ENCODE results near the gene STK35. TPM values are rescaled to one million over a fixed set of nuclear protein-coding genes. Genes with fewer than 3 reads are reported as not detected.

Gene STK35
- total and polyA plus RNA-seq, 2 experiments from 2014 or later, result 14.2 to 22.9 TPM

GRCh38 chr20:2125474-2126112, 24.0 kb downstream of the STK35 start:
- peaks cover 99% of the 10 kb centered on the region for H3K79me2 ChIP-seq
- H3K27me3 ChIP-seq, result no peaks in the 10 kb centered on the region
- H3K4me3 ChIP-seq, result no peak overlapping the region
- DNase-seq (ENCODE audit: low spot score), result no peak
- no peaks in the 10 kb centered on the region for H3K4me1 ChIP-seq (ENCODE audit: insufficient read depth)
- no peaks in the 10 kb centered on the region for H3K36me3 ChIP-seq (replicated peaks; ENCODE audit: insufficient read depth, low read depth)
- H2AFZ ChIP-seq, result no peak overlapping the region
- peaks cover 95% of the 10 kb centered on the region for H4K20me1 ChIP-seq (ENCODE audit: insufficient read depth, poor library complexity, severe bottlenecking)
- no peak overlapping the region for H3K27ac ChIP-seq
- no peaks in the 10 kb centered on the region for H3K9me3 ChIP-seq (ENCODE audit: low read depth)
- H3K4me2 ChIP-seq, result no peak overlapping the region
- 92% methylated on average over 7 of the region's 7 CpGs for WGBS (ENCODE audit: low lambda C conversion rate, missing lambda C conversion rate)
- TF ChIP-seq CTCF (IDR thresholded peaks at IDR 0.05; ENCODE audit: poor library complexity) (no peak), EZH2phosphoT487 (IDR thresholded peaks at IDR 0.05; ENCODE audit: low read depth, severe bottlenecking, unreplicated experiment) (no peak), EZH2 (IDR thresholded peaks at IDR 0.05; ENCODE audit: borderline replicate concordance) (no peak)
- H3K9me2 ChIP-seq (replicated peaks; ENCODE audit: insufficient read depth), result no peaks in the 10 kb centered on the region

- peaks cover 97% of the 10 kb centered on the region for H3K79me2 ChIP-seq
- H4K20me1 ChIP-seq (ENCODE audit: insufficient read depth, poor library complexity, severe bottlenecking), result peaks cover 96% of the 10 kb centered on the region
- no peak overlapping the region for H2AFZ ChIP-seq
- H3K27me3 ChIP-seq, result no peaks in the 10 kb centered on the region
- WGBS (ENCODE audit: low lambda C conversion rate, missing lambda C conversion rate), result 95% methylated on average over 1 of the region's 1 CpG
- H3K9me2 ChIP-seq (replicated peaks; ENCODE audit: insufficient read depth), result no peaks in the 10 kb centered on the region
- DNase-seq (ENCODE audit: low spot score), result no peak
- TF ChIP-seq EZH2phosphoT487 (IDR thresholded peaks at IDR 0.05; ENCODE audit: low read depth, severe bottlenecking, unreplicated experiment) (no peak), CTCF (IDR thresholded peaks at IDR 0.05; ENCODE audit: poor library complexity) (no peak), EZH2 (IDR thresholded peaks at IDR 0.05; ENCODE audit: borderline replicate concordance) (no peak)
- no peaks in the 10 kb centered on the region for H3K36me3 ChIP-seq (replicated peaks; ENCODE audit: insufficient read depth, low read depth)
- H3K4me3 ChIP-seq, result no peak overlapping the region
- no peak overlapping the region for H3K4me2 ChIP-seq
- no peak overlapping the region for H3K27ac ChIP-seq
- no peaks in the 10 kb centered on the region for H3K4me1 ChIP-seq (ENCODE audit: insufficient read depth)
- H3K9me3 ChIP-seq (ENCODE audit: low read depth), result no peaks in the 10 kb centered on the region
These were observed 25.6 kb downstream of the STK35 start for GRCh38 chr20:2127238-2127637.

GRCh38 chr20:2128542-2128941, 26.9 kb downstream of the STK35 start:
- no peaks in the 10 kb centered on the region for H3K27me3 ChIP-seq
- H3K79me2 ChIP-seq, result peaks cover 97% of the 10 kb centered on the region
- no peak overlapping the region for H3K27ac ChIP-seq
- H3K36me3 ChIP-seq (replicated peaks; ENCODE audit: insufficient read depth, low read depth), result no peaks in the 10 kb centered on the region
- H3K4me3 ChIP-seq, result no peak overlapping the region
- H3K4me2 ChIP-seq, result no peak overlapping the region
- H3K9me2 ChIP-seq (replicated peaks; ENCODE audit: insufficient read depth), result no peaks in the 10 kb centered on the region
- no peak overlapping the region for H2AFZ ChIP-seq
- TF ChIP-seq EZH2phosphoT487 (IDR thresholded peaks at IDR 0.05; ENCODE audit: low read depth, severe bottlenecking, unreplicated experiment), result no peak
- no peak for TF ChIP-seq CTCF (IDR thresholded peaks at IDR 0.05; ENCODE audit: poor library complexity)
- TF ChIP-seq EZH2 (IDR thresholded peaks at IDR 0.05; ENCODE audit: borderline replicate concordance), result no peak
- no peak for DNase-seq (ENCODE audit: low spot score)
- 93% methylated on average over 6 of the region's 6 CpGs for WGBS (ENCODE audit: low lambda C conversion rate, missing lambda C conversion rate)
- peaks cover 96% of the 10 kb centered on the region for H4K20me1 ChIP-seq (ENCODE audit: insufficient read depth, poor library complexity, severe bottlenecking)
- no peaks in the 10 kb centered on the region for H3K9me3 ChIP-seq (ENCODE audit: low read depth)
- H3K4me1 ChIP-seq (ENCODE audit: insufficient read depth), result peaks cover 8% of the 10 kb centered on the region
